OCI-M1 (cell line): ENCODE data around the gene CHRNA9.
A peak's percentile ranks its signal among the peaks of the same experiment; 100 is the strongest.

Source experiments
- DNase-seq: peaks from one replicate; lab custom pipeline; 2025; lab: John Stamatoyannopoulos, UW

The CHRNA9 gene

DNA sequence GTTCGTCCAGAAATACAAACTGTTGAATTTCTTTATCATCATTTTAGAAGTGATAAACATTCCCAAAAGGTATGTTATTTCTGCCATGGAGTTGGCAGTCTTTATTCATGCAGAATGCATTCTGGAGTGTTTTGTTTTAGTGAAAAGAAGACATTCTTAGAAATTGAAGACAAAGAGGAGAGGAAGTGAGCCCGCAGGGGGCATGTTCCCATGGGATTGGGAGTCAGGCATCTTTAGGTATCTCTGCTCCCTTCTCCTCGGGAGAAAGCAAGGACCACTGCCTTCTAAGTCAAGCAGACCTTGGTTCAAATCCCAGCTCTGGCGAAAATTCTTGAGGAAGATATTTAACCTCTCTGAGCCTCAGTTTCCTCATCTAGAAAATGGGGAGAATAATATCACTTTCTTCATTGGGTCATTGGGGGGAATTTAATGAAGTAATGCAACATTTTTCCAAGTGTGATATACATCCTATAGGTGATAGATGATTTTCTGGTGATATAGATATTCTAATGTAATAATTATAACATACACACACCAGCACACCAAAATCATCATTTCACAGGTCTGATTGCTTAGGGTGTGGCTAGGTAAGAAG lies 26.5 kb upstream of the CHRNA9 start:
- no peak for DNase-seq

DNA sequence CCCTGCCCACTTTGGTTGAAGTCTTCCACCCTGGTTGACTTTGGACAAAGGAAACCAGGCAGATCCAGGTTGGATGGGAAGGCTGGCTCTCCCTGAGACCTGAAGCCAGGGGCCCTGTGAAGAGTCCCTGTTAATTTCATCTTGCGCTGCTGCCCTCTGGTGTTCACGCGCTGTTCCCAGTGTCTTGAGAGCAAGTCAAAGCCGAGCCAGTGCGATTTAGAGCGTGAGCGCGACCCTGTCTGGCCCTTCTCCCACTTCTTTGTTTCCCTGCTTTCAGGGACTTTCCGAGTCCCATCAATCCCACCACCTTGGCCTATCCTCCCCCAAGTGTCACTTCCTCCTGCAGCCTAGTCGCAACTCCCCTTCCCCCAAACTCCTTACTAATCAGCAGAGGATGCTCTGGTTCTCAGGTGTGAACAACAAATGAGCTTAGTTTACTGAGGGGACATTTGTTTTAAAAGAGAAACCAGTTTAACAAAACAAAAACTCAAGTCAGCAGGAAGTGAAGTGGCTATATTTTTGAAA lies 25.8 kb upstream of the CHRNA9 start:
- no peak for DNase-seq

DNA sequence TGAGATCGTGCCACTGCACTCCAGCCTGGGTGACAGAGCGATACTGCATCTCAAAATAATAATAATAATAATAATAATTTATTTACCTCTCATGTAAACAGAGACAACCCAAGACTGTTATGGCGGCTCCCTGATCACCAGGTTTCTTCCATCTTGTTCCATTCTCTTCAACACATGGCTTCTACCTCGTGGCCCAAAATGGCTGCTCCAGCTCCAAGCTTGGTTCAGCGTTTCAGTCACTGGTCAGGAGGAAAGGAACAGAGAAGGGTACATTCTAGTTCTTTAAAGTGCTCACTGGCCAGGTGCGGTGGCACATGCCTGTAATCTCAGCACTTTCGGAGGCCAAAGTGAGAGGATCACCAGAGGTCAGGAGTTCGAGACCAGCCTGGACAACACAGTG lies 24.9 kb upstream of the CHRNA9 start:
- no peak for DNase-seq

DNA sequence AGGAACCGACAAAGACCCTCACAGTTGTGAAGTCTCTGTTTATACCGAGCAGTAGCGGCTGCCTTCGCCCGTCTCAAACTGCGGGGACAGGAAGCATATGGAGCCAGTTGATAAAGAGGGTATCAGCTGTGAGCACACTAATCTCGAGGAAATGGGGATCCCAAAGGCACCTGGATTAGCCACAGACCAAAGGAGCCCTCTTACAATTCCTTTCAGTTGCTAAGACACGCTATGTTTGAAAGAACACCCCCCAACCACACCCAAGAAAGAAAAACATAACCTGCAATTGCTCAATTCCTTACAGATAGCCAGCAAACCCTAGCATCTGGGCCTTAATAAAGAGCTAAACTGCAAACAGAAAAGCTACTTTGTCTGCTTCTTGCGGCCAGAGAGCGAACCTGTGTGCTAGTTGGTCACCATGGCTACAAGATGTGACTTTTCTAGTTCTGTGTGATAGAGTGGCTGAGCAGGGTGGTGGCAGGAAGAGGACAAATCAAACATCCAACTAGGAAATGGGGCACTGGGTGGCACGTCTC lies 23.3 kb upstream of the CHRNA9 start:
- DNase-seq = no peak

DNA sequence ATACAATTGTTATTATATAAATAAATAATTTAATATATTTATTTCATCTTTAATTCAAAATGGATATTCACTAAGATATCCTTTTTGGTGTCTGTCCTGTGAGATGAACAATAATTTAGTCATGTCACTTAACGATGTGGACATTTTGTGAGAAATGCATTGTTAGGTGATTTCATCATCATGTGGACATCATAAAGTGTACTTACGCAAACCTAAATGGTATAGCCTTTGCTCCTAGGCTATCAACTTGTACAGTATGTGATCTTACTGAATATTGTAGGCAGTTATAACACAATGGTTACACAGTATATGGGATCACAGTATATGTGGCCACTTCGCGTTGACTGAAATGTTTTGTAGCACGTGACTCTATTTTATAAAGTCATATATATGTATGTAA lies 20.2 kb upstream of the CHRNA9 start:
- no peak for DNase-seq

DNA sequence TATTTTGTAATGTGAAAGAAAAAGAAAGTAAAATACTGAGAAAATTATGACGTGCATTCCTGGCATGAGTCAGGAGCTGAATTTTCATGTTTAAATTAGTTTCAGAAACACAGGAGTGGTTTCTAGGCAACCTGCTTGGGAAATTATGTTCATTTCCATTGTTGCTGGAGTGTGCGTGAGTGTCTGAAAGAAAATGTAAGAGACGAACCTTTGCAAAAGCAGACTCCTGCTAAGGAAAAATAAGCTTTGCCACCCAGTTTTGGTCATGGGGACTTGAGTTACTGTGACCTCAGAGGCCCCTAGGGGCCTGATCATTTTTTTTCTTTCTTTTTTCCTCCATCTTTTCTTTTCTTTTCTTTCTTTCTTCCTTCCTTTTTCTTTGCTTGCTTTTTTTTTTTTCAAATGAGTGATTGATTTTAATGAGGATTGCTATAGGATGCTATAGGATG lies 18.8 kb upstream of the CHRNA9 start:
- DNase-seq = no peak

DNA sequence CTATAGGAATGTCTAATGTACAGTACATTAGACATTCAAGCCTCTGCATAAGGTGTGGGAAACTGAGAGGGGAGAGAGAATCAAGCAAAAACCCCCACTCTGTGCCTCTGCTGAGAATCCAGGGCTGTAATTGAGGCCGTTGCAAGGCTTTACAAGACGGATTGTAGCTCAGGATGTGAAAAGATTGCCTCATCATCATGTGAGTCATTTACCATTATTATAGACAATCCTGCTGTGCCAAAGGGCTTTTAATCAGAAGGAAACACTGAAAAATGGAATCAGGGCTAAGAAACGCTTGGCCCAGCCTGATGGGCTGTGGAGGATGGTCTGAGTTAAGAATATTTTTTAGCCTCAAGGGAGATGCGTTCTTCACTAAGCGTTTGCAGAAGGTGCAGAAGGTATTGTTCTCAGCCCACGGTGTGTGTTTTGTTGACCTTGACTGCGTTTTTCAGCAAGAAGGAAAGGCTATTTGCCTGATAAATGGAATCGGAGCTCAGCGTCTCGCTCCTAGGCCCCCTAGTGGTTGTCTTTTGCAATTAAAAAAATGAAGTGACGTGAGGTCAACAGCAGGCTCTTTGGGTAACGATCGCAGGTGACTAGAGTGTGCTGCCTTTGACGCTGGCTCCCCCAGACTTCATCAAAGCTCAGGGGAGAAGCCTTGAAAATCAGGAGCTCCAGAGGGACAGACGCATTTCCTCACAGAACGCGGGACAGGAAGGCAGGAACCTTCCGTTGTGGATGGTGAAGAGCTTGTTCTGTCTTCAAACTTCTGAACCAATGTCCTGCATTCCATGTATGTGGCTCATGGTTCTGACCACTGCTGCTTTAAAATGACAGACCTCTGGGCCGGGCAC lies 18.1 kb upstream of the CHRNA9 start:
- DNase-seq = no peak

DNA sequence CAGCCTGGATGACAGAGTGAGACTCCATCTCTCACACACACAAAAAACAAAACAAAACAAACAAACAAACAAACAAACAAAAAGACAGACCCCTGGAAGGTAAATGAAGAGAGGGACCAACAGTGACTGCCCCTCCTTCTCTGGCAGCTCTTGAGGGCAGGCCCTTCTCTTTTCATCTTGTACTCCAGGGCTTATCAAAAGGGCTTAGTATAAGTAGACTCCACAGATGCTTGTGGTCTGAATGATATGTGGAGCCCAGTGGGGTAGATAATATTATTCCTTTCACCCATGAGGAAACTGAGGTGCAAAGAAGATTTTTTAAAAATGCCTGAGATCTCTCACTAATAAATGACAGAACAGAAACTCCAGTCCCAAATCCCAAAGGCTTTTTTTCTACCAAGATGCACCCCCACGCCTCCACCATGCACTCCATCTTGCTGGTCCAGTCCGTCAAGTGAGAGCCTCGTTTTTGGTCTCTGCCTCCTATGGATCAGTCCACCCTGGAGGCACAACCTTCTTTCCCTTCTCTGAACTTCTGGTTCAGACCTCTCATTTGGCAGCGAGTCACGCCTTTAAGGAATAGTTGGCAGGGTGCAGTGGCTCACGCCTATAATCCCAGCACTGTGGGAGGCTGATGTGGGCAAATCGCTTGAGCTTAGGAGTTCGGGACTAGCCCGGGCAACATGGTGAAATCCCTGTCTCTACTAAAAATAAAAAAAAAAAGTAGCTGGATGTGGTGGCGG lies 17.0 kb upstream of the CHRNA9 start:
- DNase-seq = no peak

DNA sequence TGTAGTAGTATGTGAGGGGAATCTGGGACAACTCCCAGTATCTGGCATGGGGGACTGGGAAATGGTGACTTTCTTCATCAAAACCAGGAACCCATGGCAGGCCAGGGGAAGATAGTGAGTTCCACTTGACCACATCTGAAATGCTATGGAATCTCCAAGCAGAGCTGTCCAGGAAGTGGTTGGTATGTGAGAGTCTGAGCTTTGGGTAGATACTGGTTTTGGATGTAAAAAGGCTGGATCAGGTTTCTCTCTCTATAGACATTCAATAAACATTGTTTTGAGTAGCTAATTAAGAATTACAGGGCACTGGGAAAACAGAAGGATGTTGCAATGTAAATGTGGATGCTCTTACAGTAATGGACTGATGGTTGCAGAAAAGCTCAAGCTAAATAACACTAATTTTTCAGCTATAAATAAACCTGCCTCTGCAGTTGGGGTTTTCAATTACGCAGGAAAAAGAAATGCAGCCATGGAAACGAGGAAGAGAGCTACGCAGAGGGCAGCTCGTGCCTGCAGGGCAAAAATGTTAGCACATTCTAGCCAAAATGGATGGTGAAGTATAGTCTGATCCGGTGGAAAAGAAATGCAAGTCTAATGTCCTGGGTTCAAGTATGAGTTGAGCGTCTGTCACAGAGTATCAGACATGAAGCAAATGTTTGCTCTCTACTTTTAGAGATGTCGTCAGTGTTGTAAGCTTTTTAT lies 13.4 kb upstream of the CHRNA9 start:
- no peak for DNase-seq

DNA sequence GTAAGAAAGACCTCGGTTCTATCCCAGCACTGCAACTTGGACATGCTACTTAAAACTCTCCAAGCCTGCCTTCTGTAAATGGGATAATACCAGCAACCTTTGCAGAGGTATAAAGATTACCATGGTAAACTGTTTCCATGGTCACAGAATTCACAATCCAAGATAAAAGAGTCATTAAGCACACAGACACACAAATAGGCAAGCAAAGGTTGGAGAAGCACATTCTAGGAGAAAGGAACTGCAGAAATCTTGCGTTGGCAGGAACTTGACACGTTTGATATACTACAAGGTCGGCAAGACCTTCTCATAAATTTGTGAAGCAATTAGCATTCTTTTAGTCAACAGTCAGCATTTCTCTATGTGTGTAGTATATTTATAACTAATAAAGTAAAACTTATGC lies 12.3 kb upstream of the CHRNA9 start:
- DNase-seq = no peak

DNA sequence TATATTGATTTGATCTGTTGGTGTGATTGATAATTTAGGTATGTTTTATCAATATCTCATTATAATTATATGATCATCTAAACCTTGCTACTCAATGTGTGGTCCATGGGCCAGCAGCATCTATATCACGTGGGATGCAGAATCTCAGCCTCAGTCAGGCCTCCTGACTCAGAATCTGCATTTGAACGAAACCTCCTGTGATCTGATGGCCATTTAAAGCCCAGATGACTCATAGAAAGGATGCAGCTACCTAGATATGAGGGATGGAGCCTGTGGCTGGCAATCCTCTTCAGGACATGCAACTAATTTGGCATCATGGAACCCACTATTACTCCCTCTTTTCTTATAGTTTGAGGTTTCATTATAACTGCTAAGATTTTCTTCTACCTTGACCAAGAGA lies 11.3 kb upstream of the CHRNA9 start:
- no peak for DNase-seq

DNA sequence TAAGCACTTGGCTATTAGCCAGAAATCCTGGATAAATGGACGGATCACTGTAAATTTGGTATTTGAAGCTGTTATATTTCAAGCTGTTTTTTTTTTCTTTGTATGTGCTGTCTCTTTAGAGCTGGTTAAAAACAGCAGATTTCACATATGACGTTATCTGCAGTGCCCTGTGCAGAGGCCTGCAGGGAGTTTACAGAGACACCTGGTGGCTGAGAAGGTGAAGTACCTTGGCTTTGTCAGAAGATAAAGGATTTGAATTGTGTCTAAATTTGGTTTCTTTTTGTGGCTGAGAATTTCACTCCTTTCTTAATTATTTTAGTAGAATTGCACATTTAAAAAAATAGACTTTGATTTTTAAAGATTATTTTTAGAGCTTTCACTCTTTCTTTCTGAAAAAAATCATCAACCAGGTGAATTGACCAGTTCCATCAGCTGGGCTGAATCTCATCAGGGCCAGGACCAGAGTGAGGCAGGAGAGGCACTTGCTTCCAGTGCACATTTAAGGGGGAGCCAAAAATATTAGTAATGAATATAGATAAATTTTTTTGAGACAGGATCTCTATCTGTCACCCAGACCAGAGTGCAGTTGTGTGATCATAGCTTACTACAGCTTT lies 9.6 kb upstream of the CHRNA9 start:
- peak; percentile 87 for DNase-seq

DNA sequence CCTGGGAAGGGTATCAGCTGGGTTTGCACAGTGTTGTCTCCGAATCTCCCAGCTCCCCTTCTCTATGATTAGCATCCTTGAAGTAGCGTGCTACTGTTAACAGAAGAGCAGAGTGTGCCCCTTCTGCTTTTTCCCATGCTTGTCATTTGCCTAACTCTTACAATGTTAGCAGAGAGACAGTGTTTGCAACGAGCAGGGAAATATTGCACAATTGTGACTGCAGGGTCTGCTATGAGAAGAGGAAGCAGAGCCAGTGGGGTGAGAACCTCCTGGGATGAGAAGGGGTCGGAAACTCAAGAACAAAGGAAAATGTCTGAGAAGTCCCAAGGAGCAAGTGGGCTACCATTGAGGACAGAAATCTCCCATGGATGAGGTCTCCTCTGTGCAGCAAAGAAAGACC lies 7.8 kb upstream of the CHRNA9 start:
- peak; percentile 50 for DNase-seq

DNA sequence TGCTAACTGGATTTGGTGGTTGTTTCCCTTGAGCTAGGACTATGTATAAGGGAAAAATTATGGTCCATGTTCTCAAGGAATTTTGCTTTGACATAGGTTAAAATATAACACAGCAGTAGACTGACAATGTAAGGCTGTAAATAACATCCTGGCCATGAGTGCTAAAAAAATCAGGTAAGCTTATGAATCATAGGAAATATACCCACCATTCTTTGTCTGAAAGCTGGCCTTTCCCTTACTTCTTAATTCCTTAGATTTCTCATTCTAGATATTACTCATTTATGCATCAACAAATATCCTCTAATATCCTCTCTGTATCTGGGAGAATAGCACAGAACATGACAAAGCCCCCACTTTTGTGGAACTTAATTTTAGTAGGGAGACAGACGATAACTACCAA lies 6.8 kb upstream of the CHRNA9 start:
- DNase-seq = no peak

DNA sequence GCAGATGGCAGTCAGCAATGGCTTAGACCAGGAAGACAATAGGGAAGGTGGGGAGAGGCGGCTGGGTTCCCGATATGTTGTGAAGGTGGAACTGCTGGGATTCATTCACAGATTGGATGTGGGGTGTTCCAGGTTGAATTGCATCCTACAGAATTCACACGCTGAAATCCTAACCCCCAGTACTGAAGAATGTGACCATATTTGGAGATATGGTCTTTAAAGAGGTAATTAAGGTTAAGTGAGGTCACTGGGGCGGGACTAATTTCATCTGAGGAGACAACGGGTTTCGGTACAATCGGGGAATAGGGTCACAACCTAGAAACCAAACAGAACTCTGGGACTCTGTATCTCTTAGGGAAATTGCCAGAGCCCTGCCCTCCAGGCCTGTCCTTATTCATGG lies 5.3 kb upstream of the CHRNA9 start:
- no peak for DNase-seq

DNA sequence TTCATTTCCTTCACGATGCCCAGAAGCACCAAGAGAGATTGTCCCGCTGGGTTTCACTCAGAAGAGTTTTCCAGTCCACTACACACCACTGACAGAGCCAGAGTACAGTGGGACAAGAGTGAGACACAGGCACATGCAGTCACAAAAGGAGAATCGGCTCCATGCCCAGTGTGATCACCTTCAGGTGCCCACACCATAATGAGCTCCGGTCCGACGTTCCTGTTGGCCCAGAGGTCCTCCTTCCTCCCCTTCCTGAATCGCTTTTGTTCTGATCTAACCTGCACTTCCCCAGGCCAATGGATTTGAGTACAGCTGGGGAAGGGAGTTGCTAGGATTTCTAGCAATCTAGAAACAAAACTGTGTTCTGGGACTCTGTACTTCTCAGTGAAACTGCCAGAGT lies 4.6 kb upstream of the CHRNA9 start:
- DNase-seq = no peak

DNA sequence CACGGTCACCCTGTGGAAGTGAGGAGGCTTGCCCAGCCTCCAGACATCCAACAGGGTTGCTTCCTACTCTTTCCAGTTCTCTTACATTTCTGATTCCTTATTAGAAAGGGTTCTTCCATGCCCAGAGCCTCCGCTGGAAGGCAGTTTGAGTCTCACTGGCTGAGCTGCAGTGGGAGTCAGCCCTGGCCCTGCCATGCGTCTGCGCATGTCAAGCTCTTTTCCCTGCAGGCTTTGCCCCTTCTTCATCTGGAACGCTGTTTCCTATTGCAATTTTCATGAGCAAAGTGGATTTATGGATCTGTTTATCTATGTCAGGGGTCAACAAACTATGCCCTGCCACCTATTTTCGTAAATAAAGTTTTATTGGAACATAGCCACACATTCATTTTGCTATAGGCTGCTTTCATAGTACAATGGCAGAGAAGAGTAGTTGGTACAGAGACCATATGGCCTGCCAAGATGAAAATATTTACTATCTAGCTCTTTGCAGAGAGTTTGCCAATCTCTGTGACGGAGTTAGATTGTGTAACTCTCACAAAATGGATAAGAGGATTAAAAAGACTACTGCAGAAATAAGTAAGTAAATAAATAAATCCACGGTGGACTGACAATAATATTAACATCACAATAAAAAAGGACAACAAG lies 3.9 kb upstream of the CHRNA9 start:
- no peak for DNase-seq

DNA sequence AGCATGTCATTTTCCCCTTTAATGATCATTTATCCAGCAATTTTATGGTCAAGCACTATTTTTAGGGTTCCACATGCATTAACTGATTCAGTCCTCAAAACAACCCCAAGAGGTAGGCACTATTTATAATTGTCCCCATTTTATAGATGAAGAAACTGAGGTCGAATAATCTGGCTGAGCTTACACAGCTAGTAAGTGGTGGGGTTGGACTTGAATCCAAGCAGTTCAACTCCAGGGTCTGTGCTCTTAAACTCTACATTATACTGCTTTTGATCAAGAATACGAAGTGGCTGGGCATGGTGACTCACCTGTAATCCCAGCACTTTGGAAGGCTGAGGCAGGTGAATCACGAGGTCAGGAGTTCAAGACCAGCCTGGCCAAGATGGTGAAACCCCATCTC lies 3.2 kb upstream of the CHRNA9 start:
- DNase-seq = no peak

DNA sequence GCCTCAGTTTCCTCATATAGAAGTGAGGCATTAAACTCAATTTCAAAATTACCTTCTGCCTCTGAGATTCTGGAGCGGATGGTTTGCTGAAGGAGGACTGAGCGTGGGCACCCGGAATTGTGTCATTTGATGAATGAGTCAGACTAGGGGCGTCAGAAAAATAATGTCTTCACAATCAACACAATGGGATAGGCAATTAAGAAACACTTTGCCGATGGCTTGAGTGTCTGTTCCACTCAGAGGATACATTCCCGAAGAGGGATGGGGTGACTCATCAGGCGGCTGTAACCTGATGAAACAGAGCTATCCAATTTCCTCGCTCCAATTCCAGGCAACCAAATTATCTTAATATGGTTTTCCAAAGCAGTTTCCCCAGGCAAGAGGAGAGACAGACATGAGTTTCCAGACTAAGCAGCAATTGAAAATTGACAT lies 1.2 kb upstream of the CHRNA9 start:
- DNase-seq = no peak

DNA sequence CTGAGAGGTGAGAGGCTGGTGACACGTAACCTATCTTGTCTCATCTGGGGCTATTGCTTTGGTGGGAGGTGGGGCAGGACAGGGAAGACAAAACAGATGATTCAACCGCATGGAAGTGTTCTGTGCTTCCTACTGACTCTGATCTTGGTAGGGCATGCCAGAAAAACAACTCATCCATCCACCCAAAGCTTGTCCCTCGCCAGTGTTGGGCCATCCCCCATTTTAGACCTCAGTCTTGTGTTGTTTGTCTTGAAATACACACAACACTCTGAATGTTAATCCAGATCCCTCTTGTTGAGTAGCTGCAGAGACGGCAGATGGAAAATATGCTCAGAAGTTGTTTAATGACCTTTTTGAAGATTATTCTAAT lies 377 bp downstream of the CHRNA9 start:
- no peak for DNase-seq

DNA sequence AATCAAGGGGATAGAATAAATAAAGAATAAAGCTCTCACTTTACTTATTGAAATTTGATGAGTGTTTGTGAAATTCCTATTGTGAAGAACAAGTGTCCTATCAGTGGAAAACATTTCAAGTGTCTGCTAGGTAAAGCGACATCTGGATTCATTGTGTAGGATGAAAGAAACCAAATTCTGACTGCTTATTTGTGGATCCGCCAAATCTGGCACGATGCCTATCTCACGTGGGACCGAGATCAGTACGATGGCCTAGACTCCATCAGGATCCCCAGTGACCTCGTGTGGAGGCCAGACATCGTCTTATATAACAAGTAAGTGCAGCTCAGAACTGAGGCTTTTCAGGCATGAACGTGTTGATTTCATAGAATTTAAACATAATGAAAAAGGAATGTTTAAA lies 1.9 kb downstream of the CHRNA9 start:
- DNase-seq = no peak
